Activated CD4-positive, alpha-beta T cell treated with anti-CD3 and anti-CD28 coated beads for 1 hour (primary cell): ENCODE results near the gene PRKCE.

Experiments used
- DNase-seq: peaks from one replicate; pipeline ENCODE4 v3.0.0-alpha.2; 2020

PRKCE gene

GRCh38 chr2:46142546-46143428 is 491.3 kb downstream of the PRKCE start:
- no peak for DNase-seq

- no peak for DNase-seq
Observed at GRCh38 chr2:46143429-46144132, 492.1 kb downstream of the PRKCE start.

DNA sequence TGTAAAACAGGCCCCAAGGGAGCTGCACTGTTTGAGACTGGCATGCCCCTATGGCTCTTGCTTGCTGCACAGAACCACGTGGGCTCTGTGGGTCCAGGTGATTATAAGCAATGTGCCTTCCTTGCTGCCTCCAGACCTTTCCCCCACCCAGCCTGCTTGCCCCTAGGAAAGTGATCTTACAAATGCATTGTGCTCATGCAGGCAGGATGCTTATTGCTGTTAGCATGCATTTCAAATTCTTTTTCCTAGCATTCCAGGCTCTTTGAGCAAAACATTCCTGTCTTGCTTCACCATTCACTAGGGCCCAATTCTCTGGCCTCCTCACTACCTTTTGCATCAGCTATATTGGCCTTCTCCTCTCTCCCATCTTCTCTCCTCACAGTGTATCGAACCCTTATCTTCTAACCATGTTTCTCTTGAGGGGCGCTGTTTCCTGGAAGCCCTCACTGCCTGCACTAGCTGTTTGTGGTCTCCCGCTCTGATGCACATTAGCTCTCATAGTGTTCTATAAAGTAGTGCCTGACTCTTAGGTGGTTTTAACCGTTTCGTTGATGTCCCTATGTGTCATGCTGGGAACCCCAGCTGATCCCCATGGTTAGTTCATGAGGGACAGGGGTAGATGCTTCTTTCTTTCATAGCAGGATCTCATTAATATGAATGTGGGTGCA is 492.8 kb downstream of the PRKCE start:
- no peak for DNase-seq

DNA sequence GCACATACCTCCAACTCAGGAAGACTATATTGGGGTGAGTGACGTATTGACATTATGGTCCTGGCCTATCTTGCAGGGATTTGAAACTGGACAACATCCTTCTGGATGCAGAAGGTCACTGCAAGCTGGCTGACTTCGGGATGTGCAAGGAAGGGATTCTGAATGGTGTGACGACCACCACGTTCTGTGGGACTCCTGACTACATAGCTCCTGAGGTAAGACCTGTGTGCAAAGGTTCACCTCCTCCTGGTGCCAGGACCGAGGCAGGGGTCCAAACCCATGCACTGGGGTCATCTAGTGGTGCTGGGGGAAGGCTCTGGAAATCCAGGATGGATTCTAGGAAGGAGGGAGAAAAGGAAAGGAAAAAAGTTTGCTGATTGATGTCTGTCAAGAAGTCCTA is 493.5 kb downstream of the PRKCE start:
- DNase-seq, result no peak

GRCh38 chr2:46145840-46146239 is 494.4 kb downstream of the PRKCE start:
- no peak for DNase-seq

GRCh38 chr2:46146866-46147502 is 495.5 kb downstream of the PRKCE start:
- no peak for DNase-seq

DNA sequence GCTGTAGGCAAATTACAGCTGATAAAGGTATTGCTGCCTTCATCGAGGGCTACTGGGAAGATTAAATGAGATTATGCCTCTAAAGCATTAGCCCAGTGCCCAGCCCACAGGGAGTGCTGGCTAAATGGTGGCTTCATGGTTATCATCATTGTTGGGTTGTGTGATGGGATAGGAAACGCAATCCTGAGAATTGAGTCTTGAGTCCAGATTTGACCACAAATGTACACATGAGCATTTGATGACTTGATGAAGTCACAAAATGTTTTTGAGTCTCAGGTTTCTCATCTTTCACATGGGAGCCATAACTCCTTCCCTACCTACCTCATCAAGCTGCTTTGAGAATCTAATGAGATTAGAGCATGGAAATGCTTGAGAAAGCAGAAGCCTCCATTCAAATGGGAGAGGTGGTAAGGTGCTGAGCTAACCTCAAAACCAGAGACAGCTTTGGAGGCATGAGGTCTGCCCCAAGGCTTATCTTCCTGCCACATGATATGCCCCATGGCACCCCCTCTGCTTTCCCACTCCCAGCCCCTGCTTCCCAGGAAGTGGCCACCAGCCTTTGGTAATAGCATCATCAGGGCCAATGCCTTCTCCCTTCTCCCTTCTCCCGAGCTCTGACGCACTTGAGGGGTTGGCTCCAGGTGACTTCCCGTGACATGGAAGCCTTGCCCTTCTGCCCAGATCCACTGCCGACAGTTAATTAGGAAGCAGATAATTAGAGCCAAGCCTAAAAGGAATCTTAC is 496.3 kb downstream of the PRKCE start:
- DNase-seq, result no peak

- no peak for DNase-seq
Observed at GRCh38 chr2:46148369-46148736, 496.9 kb downstream of the PRKCE start.

DNA sequence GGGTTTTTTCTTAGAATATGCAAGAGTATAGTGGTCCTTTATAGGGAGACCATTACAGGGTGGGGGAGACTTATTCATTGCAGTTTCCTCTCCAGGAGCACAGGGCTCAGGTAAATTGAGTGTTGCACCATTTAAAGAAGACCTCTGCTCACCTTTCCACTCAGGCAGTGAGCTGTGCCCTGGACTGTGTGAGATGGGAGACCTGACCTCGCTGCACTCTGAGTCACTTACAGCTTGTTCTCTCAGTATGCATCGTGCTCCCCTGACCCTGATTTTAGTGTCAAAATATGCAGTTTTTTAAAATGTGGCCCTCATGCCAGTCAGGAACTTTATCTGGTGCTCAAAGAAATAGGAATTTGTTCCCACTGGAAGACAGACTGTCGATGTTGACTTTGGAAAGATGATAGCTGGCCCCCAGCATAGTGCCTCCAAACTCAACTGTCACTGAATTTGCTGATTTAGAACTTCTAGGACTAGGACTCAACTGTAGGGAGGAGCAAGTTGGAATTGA is 499.0 kb downstream of the PRKCE start:
- DNase-seq, result no peak

GRCh38 chr2:46151577-46151976 is 500.1 kb downstream of the PRKCE start:
- no peak for DNase-seq

GRCh38 chr2:46153996-46154753 is 502.7 kb downstream of the PRKCE start:
- no peak for DNase-seq

DNA sequence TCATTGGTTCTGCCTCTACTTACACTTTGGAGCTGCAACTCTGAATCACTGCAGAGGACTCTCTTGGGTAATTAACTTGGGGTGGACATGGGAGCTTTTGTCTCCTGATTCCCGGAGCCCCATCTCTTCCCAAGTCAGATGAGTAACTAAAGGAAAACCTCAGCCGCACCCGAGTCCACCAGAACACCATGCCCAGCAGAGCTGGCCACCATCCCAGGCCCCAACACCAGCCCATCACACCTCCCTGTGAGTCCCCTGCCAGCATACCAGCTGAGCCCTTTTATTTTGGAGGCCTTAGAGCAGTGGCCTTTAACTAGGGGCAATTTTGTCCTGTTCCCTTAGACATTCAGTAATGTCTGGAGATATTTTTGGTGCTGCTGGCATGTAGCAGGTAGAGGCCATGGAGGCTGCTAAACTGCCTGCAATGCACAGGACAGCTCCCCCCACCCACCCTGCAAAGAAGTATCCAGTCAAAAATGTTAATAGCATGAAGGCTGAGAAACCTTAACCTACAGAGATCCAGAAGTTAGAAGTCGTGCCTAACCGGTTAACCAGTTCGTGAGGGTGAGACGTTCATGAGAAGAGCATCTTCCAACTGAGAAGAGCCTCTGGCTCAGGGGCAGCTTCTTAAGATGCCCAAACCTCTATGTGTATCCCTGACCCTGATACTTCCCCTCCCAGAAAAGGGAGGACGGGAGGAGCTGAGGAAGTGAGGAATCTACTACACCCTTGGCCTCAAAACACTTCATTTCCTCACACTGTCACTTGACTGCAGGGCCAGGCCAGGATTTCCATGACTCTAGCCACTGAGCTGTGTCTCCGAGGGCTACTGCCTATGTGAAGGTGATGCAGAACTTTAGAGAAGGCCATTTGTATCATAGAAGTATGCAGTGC is 505.8 kb downstream of the PRKCE start:
- no peak for DNase-seq

- DNase-seq, result no peak
Observed at GRCh38 chr2:46157966-46158310, 506.5 kb downstream of the PRKCE start.

DNA sequence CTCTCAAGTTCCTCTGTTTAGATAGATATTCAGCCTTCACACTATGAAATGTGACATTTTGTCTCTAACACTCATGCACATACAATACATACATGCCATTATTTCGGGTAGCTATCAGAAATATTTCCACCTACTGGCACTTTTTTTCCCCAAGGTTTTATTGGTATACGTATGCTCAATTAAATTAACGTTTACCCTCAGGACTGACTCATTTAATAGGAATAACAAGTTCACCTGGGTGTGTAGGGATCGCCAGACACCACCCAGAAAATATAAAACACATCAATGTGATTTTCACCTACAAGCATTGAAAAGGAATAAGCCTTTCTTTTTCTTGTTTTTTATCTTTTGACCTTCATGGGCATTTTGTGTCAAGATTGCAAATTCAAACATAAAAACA is 507.2 kb downstream of the PRKCE start:
- no peak for DNase-seq

GRCh38 chr2:46160326-46160725 is 508.9 kb downstream of the PRKCE start:
- no peak for DNase-seq

DNA sequence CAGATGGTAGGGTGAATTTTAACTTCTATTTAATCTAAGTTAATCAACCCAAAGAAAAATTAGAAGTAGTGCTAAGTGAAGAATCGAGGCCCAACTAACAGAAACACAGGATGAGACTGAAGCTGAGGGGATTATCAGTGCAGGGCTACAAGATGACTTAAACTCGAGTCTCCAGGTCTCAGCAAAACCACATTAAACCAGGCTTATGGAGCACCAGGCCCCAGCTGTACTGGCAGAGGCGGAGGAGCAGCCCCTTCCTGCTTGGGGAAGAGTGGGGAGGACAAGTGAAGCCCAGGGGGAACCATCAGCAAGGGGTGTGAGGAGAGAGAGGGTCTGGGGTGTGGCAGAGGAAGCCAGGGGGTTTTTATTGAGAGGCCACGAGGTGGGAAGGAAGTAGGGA is 509.8 kb downstream of the PRKCE start:
- DNase-seq, result no peak

DNA sequence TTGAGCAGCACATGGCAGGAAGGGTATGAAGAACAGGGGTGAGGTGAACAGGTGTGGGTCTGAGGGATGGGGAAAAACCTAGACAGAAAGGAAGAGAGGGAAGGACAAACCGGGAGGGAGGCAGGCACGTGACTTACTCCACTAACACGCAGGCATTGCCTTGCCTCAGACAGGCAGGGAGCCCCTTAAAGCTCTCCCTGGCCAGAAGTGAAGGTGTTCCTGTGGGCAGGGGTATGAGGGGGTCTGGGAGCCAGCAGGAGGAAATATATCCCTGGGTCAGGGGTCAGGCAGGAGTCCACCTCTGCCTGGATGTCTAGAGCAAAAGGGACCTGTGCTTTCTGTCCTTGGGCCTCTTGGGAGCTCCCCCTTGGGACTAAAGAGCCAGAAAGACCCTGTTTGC is 510.4 kb downstream of the PRKCE start:
- DNase-seq, result no peak

- DNase-seq, result no peak
Observed at GRCh38 chr2:46162329-46163097, 511.0 kb downstream of the PRKCE start.

DNA sequence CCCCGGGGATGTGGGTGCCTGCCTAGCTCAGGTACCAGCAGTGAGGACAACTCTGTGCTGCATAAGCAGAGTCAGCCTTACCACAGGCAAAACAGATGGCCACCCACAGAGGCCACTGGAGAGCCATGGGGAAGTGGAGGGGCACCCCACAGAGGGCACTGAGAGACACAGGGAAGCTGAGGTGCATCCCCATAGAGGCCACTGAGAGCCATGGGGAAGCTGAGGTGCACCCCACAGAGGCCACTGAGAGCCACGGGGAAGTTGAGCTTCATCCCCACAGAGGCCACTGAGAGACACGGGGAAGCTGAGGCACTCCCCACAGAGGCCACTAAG is 511.6 kb downstream of the PRKCE start:
- DNase-seq, result no peak
